Esophagus muscularis mucosa (tissue), 4 donors: Measurements from ENCODE around the gene ALG10.
"Not testable (repeated sequence)": the region's sequence is repeated elsewhere in the genome, so short reads cannot be mapped to it uniquely, and the experiment has no call there.

ENCODE experiments used
- CTCF ChIP-seq, 3 experiments: fragments of 200-600 bp in 2 of 3; fragments of 450-650 bp in 1 of 3; sonication (generic) in 2 of 3; IDR thresholded peaks; one replicate each; pipeline ENCODE4 v1.5.1; 2017 to 2019; ENCODE audit warnings: antibody characterized with exemption in 3 of 3, mild to moderate bottlenecking in 2 of 3, moderate library complexity in 1 of 3
- EP300 ChIP-seq: sonication (generic); formaldehyde crosslinking; IDR thresholded peaks from one replicate; pipeline ENCODE4 v1.6.1; 2017; ENCODE audit warnings: antibody characterized with exemption
- POLR2A ChIP-seq: fragments of 450-650 bp; IDR thresholded peaks from one replicate; pipeline ENCODE4 v1.6.1; 2017; ENCODE audit warnings: antibody characterized with exemption, moderate library complexity, mild to moderate bottlenecking, low read depth
- POLR2AphosphoS5 ChIP-seq, 2 donors: sonication (generic); formaldehyde crosslinking; IDR thresholded peaks; one replicate each; pipeline ENCODE4 v1.6.1; 2017; ENCODE audit warnings: antibody characterized with exemption in 2 of 2

GRCh38 chr12:34047855-34048254, 25.6 kb downstream of the ALG10 start:
- TF ChIP-seq POLR2A; CTCF (IDR thresholded peaks at IDR 0.05); POLR2AphosphoS5 (IDR thresholded peaks at IDR 0.05); EP300: not testable (repeated sequence)
